ENCODE data around the gene SSR2. TPM values are rescaled to one million over a fixed set of nuclear protein-coding genes. Genes with fewer than 3 reads are reported as not detected.

SSR2 gene
- total RNA-seq, 6 experiments from 2014 or later = 341 to 419 (median 374) TPM

DNA sequence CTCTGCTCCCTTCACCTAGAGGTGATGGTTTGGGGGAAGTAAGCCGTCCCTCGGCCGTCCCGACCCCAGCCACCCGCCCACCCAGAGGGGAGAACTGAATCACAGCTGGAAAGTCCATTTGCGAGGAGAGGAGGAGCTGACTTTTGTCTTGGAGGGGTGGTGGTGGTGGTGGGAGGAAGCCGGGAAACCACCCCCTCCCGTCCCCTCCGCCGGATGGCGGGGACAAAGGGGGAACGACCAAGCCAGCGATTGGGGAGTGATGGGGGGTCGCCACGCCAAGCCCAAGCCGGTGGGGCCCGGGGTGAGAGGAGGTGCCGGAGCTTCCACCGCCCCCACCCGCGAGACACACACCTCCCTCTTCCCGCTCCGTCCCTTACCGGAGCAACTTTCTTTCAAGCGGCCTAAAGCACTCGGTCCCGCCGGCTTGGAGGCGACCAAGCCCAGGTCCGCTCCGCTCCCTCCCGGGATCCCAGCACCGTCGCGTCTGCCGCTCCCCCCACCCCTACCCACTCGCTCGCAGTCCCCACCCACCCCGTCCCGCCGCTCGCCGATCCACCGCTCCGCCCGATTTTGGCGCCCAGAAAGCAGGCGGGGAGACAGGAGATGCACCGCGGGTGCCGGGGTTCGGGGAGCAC lies 42.9 kb downstream of the SSR2 start:
- Mint-ChIP-seq H3K4me3 (peak overlapping the region; percentile 90), H3K4me1 (ENCODE audit: low read depth) (peaks cover 78% of the 10 kb centered on the region), H3K9me3 (no peaks in the 10 kb centered on the region), H3K36me3 (ENCODE audit: low read depth) (peaks cover 11% of the 10 kb centered on the region), H3K27me3 (ENCODE audit: insufficient read depth) (no peaks in the 10 kb centered on the region; the same call in none of the 2 replicates), H3K27ac (peak overlapping the region; percentile 95)
- DNase-seq = no peak
- TF ChIP-seq CTCF (IDR thresholded peaks at IDR 0.05) = no peak

- H3K27ac Mint-ChIP-seq = peak overlapping the region; percentile 95
Observed at GRCh38 chr1:155976913-155977689, 43.6 kb downstream of the SSR2 start.

DNA sequence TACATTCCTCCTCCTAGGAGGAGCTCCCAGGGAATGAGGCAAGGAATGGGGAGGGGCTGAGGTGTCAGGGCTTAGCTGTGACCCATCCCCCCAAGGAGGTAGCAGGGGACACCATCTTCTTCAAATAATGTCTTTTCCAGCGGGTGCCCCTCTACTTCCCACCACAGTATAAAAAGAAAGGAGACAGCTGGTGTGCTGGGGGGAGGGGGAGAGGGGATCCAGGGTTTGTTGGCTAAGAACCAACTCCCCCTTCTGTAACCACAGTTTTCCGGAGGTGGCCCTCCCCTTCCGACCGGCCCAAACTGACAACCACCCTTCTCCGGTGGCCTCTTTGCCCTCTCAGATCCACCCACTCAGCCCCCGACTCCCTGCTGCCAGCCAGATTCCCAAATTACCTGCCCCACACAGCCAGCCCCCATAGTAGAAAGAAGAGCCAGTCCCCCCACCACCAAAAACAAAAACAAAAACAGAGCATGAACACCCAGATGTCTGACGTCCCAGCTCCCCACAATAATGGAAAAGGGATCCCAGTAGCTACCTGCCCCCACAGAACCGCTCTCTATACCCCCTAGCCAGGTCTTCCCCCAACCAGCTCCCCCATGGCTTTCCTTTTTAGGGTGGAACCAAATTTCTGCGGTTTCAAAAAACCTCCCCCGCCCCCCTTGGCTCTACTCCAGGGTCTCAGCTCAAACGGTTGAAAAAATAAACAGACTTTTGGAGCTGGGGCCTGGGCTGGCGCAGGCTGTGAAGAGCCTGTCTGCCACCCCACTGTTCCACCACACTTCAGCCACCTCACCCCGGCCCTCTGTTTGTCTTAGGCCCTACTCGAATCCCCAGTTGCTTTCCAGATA lies 44.5 kb downstream of the SSR2 start:
- Mint-ChIP-seq H3K4me1 (ENCODE audit: low read depth) (peaks cover 78% of the 10 kb centered on the region), H3K4me3 (peak overlapping the region; percentile 90), H3K27ac (peak overlapping the region; percentile 95), H3K9me3 (no peaks in the 10 kb centered on the region), H3K27me3 (ENCODE audit: insufficient read depth) (no peaks in the 10 kb centered on the region; the same call in none of the 2 replicates), H3K36me3 (ENCODE audit: low read depth) (peaks cover 19% of the 10 kb centered on the region)
- peak; percentile 55 for DNase-seq
- TF ChIP-seq CTCF (IDR thresholded peaks at IDR 0.05) = no peak

More at GRCh38 chr1:155976913-155977689, 43.6 kb downstream of the SSR2 start:
- no peak for TF ChIP-seq CTCF (IDR thresholded peaks at IDR 0.05)
- no peak for DNase-seq
- H3K27me3 Mint-ChIP-seq (ENCODE audit: insufficient read depth) = no peaks in the 10 kb centered on the region; the same call in none of the 2 replicates
- peak overlapping the region; percentile 90 for H3K4me3 Mint-ChIP-seq
- peaks cover 18% of the 10 kb centered on the region for H3K36me3 Mint-ChIP-seq (ENCODE audit: low read depth)
- peaks cover 78% of the 10 kb centered on the region for H3K4me1 Mint-ChIP-seq (ENCODE audit: low read depth)
- no peaks in the 10 kb centered on the region for H3K9me3 Mint-ChIP-seq

DNA sequence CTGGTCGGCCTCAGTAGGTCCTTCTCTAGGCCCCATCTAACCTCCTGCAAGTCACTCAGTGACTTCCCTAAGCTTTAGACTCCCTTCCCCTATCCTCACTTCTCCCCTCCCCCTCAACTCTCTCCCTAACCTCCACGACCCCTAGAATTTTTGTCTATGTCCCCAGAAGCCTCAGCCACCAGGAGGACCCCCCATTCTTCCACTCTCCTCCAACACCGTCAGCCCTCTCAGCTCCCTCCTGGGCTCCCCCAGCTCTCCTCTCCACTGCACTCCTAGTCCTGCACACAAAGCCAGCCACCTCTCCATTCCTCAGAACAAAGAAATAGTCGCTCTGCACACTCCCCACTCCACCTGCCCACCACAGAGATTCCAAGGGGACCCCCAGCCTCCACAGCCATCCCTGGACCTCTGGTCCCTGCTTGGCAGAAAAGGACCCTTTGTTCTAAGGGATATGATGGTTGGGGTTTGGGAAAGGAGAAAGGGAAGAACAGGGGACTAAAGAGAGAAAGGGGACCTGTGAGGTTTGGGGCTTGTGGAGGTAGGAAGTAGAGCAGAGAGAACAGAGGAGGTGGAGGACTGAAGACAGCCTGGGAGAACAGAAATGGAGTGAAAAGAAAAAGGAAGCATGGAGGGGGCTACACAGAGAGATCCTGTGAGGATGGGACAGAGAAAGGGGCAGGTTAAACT lies 45.2 kb downstream of the SSR2 start:
- H3K4me3 Mint-ChIP-seq = peak overlapping the region; percentile 90
- peaks cover 19% of the 10 kb centered on the region for H3K36me3 Mint-ChIP-seq (ENCODE audit: low read depth)
- DNase-seq = no peak
- peaks cover 78% of the 10 kb centered on the region for H3K4me1 Mint-ChIP-seq (ENCODE audit: low read depth)
- peak overlapping the region; percentile 95 for H3K27ac Mint-ChIP-seq
- no peaks in the 10 kb centered on the region; the same call in none of the 2 replicates for H3K27me3 Mint-ChIP-seq (ENCODE audit: insufficient read depth)
- no peak for TF ChIP-seq CTCF (IDR thresholded peaks at IDR 0.05)
- no peaks in the 10 kb centered on the region for H3K9me3 Mint-ChIP-seq

Measured in HFFc6 (cell line).